ENCODE results near the gene MGLL.
"Not testable (repeated sequence)": the region's sequence is repeated elsewhere in the genome, so short reads cannot be mapped to it uniquely, and the experiment has no call there.

The MGLL gene

DNA sequence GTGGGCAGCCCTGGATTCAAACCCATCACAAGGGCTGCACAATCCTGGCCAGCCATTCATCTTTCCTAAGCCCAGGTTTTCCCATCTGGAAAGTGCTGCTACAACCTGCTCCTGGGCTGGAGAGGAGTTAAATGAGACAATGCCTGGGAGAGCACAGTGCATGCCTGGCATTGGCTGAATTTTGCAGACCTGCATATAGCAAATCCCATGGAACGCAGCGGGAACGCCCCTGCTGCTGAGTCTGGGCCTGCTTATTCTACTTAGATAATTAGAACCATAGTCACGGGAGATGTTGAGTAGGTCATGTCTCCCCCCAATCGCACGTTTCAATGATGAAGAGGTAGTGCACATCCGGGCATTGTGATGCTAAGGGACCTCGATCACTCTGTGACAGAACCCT lies 102.9 kb downstream of the MGLL start:
- DNase-seq: no peak

DNA sequence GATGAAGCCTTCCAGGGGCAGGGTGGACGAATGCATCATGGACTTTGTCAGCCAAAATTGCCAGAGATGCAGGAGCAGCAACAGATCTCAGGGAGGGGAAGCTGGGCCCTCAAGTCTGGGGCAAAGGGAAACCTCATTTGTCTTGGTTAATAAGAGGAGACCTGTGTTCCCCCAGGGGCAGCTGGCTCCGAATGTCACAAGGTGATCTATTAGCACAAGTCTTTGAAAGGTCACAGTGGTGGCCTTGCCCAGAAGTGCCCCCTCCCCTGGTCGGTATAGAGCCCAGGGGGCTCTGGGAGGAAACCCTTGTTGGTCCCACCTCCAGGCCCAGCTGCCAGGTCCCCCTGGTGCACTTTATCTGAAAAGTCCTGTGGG lies 103.4 kb downstream of the MGLL start:
- DNase-seq: no peak

DNA sequence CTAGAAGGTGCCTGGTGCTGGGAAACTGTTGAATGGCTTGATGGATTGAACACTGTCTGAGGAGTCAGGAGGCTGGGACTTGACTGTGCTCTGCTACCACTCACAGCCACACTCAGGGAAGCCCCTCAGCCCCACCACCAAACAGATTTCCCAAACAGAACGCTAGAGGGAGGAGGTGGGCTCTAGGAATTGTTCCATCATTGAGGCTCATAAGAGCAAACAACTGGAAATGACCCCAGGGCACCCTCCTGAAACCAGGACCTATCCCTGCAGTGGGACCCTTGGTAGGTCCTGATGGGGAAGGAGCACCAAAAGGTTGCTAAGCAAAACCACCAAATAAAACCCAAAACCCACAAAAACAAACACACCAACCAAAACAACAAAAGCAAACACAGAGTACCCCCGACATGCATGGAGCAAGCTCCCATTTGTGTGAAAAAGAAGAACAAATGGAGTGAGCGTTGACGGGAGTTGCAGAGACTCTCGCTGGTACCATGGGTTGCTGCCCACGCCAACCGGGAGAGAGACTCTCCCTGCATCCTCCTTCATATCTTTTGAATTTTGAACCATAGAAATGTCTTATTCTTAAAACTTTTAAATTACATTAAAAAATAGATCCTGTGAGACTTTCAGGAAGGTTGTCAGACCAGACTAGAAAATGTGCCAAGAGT lies 103.9 kb downstream of the MGLL start:
- DNase-seq: no peak

DNA sequence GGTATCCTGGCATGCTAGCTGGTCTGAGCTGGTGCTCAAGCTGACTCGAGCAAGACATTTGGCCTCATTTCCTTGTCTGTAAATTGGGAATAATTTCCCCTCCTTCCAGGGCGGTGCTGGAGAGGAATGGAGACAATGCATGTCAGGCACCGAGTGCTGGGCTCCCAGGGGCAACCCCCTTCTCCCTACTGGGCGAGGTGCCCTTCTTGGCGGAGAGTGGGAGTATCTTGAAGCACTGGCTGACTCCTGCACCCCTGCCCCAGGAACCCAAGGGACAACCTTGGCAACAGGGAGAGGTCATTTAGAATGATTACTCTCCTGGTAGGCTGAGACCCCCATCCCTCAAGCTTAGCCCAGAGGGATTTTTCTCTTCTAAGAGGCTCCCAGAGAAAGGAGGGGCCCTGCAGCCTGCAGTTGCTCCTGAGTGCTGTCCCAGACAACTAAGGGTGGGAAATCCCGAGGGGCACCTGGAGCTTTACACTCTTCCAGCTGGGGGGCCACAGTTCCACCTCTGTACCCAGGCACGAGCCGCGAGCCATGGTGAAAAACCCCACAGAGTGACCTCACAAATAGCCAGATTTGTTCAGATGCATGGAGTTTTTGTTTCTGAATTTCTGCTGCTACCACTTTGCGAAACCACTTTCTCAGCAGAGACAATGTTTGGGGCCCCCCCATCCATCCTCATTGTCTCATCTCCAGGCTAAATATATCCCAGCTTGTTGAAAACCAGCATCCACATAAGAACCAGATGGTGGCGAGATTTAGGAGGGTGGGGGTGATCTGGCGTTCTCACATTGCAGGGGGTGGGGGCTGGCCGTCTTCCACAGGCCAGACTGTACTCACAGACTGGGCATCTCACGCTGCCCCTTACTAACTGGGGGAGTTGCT lies 104.7 kb downstream of the MGLL start:
- peak; percentile 67 for DNase-seq

DNA sequence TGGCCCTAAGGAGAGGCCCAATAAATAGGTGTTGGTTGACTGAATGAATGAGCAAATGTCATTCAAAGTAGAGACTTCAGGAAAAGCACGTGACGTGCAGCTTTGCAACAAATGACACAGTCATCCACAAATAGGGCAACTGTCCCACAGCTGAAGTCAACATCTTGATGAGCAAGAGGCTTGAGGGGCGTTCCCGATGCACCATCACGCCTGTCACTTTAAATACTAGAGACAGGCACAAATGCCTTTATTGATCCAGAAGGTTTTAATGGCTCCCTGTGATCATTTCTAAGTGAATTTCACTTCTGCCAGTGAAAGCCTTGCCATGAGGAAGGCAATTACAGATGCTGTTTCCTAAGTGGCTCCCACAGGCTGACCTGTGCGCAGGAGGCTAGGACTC lies 105.9 kb downstream of the MGLL start:
- no peak for DNase-seq

DNA sequence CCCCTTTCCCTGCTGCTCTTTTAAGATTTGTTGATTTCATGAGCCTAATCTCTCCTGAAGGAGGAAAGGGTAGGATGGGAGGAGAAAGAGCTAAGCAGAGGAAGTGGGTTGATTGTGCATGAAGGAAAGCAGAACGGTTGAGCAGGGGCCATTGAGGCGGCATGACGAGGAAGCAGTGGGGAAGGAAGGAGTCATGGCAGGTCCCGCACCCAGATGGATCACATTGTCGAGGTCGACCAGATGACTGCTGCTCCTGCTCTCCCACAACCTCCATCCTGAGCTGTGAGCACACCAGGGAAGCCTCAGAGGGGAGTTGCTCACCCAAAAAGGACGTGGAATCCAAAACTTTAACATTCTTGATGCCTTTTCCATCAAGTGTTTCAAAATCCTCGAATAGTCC lies 106.8 kb downstream of the MGLL start:
- no peak for DNase-seq

DNA sequence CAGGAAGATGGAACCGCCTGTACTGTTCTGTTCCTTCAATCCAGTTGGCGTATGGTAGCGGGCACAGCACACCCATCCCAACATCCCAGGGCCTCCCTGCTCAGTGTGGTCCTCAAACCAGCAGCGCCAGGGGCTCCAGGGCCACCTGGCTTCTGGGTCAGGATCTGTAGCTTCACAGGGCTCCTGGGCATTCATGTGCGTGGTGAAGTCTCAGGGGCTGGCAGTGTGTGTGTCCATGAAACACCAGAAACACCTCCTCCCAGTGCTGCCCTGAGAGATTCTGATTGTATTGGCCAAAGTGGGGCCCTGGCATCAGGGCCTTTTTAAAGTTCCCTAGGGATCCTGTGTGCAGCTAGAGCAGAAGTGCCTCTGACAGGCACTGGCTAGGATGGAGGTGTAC lies 107.4 kb downstream of the MGLL start:
- no peak for DNase-seq

DNA sequence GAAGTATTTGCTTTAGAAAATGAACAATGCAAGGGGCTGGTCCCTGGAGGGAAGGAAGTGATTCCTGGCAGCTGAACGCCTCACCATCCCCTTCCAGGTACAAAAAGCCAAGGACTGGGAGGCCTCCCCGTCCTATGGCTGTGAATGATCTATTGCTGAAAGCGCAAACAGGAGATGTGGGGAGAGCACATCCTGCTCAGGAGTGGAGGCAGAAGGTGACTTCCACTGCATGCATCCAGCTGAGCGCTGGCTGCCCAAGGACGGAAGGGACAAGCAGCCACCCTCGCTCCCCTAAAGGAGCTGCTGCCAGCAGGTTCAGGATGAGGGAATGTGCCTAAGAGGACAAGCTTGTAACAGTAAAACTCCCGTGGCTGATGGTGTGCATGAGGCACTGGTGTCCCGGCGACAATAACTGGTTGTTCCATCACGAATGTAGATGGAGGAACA lies 108.2 kb downstream of the MGLL start:
- no peak for DNase-seq

DNA sequence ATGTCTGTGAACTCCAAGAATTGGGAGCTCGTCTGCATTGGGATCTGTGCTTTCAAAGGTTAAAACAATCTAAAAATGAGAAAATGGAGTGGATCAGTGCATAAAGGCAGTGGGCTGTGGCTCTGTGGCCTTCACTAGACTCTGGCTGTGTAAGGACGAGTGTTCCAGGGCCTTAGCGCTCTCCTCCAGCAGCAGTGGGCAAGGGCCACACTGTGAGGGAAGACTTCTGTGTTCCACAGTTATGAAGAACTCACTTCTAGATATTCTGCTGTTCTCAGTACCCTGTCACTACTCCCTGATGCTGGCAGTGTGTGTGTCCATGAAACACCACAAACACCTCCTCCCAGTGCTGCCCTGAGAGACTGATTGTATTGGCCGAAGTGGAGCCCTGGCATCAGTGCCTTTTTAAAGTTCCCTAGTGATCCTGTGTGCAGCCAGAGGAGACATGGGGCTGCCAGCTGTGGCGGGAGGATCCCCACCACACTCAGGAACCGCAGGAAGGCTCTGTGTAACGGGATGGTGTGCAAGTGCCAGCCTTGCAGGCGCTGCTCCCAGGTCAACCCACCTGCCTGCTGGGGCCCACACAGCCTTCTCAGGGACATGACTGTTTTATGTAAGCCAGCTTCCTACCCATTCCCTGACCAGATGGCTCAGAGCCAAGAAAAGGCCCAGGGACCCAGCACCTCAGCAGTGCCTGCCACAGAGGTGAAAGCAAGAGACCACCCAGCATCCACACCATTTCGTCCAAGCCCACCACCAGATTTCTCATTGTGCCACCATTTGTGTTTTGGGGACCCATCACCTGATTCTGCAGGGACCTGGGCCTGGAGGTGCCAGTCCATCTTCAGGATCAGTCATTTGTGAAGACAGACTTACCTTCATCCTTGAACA lies 109.2 kb downstream of the MGLL start:
- no peak for DNase-seq

DNA sequence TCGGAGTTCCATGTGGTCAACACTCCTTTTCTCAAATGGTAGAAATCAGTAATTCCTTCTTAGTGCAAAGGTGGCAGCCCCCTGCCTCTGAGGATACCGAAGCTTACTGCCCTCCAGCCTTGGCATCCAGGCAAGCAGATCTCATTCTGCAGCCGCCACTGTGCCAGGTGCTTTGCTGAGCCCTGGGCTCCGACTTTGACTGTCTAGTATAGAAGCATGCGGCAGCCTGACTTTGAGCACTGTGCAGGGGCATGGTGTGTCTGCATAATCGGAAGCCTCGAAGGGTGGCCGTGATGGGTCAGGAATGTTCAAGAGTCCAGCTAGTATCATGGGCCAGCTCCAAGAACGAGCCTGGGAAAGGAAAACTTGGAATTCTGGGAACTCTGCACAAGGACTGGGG lies 109.9 kb downstream of the MGLL start:
- no peak for DNase-seq

DNA sequence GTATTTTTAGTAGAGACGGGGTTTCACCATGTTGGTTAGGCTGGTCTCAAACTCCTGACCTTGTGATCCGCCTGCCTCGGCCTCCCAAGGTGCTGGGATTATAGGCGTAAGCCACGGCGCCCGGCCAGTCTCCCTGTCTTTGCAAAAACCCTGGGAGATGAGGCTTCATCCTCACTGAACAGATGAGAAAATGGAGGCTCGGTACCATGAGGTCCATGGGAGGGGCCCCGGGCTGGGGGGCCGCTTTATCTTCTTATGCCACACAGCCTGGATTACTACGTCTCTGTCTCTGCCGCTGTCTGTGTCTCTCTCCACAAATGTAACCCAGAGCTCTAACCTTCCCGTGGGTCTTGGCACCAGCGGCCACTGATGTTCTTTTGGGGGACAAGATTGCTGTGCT lies 110.4 kb downstream of the MGLL start:
- DNase-seq: no peak

DNA sequence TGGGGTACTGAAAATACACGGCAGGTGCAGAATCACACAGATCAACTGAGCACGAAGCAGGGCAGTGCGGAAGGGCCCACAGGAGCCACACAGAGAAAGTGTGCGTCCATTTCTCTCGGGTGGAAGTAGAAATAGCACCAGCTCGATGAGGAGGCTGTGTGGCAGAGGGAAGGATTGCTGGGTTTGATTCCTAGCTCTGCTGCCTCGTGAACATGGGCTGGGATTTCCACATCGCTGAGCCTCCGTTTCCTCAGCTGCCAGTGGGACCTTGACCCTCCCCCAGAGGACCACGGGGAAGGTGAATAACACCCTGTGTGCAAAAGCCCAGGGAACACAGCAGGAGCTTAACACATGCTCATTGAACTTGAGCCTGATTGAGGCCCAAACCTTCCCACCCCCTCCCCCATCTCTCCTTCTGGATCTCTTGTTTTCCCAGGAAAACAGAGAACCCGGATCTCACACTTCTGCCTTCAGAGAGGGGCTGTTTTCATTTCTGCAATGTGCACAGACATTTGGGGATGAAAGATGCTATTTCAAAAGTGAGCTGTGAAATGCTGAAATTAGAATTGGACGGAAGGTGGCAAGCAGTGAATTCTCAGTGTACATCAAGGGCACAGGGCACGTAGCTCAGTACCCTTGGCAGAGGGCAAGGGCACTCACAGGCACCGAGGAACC lies 111.2 kb downstream of the MGLL start:
- DNase-seq: no peak

DNA sequence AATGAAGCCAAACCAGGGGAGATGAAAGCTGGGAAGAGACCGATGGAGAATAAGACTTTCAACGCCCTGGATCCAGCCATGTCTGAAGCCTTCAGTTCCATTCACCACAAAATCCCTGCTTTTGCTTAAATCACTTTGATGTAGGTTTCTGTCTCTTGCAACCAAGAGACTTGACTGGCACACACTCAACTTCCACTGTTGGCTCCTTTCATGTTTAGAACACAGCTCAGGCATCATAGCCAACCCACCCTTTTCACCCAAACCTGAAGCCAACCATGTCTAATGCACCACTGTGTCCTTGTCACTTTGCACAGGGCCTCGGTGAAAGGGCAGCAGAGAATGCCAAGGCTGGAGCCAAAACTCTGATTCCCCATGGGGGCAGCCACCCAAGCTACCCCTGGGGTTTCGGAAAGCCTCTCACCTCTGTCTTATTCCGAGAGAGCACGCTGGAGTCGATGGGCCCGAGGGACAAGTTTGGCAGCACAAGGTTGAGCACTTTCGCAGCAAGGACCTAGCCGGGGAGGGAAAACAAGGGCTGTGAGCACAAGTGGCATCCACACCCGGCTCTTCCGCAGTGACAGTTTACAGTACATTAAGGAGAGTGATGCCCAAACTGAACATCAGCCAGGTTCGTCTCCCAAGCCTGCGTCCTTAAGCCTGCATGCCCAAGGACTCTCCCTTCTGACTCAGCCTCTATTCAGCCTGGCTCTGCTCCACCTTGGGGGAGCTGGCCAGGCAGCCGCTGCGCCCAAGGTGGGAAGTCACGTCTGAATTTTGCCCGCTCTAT lies 112.0 kb downstream of the MGLL start:
- no peak for DNase-seq

DNA sequence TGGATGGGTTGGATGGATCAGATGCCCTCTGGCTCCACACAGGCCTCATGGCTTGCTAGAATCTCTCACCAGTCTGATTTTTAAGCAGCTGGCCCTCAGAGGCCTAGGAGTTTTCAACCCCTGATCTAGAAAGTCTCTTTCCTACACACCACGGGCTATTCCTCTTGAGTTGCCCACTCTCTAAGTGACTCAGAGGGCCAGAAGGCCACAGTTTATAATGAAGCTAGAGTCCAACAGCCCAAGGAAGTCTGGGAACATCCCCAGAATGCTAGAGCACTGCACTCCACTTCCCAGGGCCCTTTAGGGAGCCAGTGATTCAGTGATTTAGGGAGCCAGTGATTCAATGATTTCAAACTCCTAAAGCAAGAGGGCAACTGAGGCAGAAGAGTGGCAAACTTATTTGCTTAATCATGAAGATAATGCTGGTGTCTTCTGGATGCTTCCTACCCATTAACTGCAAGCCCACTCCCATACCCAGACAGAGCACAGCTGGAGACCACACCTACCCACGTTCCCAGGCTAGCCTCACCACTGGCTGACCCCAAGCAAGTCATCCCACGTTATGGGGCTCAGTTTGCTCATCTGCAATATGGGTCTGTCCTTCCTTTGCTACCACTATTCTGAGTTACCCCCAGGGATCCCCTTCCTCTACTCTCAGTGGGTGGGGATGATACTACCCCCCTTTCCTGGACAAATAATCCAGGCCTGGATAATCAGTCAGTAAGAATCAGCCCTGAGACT lies 112.8 kb downstream of the MGLL start:
- DNase-seq: no peak

DNA sequence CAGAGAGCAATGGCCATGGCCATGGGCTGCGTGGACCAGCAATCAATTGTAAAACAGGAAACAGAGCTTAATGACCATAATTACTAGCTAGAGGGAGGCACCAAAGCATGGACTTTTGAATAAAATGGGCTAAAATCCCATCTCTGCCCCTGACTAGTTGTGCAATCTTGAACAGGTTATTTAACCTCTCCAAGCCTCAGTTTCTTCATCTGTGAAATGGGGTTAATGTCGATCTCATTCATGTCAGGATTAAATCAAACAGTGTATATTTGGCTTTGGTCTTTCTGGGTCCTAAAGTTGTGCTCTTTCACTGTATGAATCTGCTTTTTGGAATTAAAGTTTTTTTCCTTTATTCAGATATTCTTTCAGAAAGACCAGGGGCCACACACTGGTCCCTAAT lies 113.5 kb downstream of the MGLL start:
- no peak for DNase-seq

DNA sequence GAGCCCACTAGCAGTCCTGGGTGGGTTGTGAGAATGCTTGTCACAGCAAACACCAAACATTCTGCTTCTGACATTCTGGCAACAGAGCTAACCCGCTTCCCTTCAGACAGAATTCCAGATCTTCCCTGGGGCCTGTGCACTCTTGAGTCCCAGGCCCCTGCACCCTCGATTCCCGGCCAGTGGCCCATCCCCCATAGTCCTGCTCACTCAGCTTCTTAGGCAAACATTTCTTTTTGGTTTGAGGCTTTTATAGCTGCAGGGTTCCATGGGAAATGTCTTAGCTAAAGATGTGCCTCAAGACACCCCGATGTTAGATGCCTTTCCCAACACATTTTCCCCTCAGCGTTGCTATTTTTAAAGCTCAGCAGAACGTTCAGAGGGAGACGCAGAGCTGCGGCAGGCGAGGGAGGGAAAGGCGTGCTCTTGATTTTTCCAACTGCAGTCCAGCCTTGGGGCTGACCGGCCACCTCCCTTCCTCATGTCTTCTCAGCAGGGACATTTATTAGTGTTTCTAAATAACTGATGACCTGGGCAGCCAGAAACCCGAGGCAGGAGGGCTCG lies 114.4 kb downstream of the MGLL start:
- no peak for DNase-seq

DNA sequence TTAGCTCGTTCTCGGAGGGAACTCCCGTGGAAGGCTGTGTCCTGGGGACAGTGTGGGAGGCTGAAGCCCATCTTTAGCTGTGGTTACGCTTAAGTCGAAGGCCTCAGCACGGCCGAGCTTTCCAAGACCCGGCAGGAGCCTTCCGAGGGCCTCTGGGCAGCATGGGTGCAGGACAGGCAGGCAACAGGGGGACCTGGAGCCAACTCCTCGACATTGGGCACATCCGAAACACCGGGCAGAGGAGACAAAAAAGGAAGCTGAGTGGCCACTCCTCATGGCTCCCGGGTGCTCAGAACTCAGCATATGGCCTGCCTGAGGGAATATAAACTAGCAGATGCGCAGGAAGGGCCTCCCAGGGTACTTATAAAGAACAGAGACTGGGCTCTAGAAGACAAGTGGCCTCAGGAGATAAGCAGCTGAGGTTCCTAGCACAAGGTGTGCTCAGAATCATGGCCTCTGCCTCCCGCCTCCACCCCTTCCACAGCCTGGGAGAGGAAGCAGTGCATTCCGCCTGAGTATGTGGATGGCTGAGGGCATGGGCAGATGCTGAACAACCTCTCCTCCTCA lies 115.4 kb downstream of the MGLL start:
- peak; percentile 82 for DNase-seq

DNA sequence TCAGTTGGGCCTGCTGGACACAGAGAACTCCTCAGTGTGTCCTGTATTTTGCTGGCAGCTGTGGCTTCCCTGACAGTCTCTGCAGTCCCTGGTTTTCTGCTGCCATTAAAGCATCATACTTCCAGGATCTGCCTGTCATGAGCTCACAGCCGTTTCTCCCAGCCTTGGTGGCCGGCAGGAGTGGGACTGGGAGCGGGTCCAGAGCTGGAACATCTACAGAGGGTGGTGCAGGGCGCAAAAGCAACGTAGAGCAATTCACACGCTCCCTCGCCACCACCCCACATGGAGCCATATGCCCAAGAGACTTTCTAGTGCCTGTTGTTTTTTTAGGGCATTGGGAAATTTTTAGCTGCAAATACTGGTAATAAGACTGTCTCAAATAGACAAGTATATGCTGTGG lies 116.0 kb downstream of the MGLL start:
- DNase-seq: peak; percentile 31

DNA sequence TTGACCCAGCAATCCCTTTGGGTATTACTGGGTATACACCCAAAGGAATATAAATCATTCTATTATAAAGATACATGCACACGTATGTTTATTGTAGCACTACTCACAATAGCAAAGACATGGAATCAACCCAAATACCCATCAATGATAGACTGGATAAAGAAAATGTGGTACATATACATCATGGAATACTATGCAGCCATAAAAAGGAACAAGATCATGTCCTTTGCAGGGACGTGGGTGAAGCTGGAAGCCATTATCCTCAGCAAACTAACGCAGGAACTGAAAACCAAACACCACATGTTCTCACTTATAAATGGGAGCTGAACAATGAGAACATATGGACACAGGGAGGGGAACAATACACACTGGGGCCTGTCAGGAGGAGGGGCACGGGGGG lies 117.5 kb downstream of the MGLL start:
- not testable (repeated sequence) for DNase-seq

DNA sequence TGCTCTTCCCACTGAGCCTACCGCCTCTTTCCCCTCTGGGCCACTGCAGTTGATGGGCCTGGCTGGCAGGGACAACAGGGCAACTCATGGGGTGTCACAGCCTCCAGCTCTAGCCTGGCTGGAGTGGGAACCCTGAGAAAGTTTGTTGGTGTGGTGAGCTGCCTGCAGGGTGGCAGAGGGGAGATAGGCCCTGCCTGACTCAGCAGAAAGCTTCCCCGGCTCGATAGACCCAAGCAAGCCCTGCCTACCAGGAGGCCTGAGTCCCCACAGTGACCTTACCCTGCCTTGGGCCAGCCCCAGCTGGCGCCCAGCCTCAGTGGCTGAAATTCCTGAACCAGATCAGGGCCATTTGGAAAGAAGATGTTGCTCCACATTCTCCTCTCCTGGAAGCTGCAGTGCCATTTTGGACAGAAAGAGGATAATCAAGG lies 120.2 kb downstream of the MGLL start:
- no peak for DNase-seq

Data from DMS 273 treated with DMSO at 0.1 percent for 48 hours (cell line).